GM11168 (cell line): ENCODE results near the gene CTBP1.

Source experiments
- in situ Hi-C: fragments of 300-500 bp; cut with MboI; formaldehyde crosslinking; loops from one replicate; pipeline ENCODE4 v1.12.0; 2022; ENCODE audit warnings: low sequenced_read_pairs; ENCODE audit not compliant: unreplicated experiment

Gene CTBP1

DNA sequence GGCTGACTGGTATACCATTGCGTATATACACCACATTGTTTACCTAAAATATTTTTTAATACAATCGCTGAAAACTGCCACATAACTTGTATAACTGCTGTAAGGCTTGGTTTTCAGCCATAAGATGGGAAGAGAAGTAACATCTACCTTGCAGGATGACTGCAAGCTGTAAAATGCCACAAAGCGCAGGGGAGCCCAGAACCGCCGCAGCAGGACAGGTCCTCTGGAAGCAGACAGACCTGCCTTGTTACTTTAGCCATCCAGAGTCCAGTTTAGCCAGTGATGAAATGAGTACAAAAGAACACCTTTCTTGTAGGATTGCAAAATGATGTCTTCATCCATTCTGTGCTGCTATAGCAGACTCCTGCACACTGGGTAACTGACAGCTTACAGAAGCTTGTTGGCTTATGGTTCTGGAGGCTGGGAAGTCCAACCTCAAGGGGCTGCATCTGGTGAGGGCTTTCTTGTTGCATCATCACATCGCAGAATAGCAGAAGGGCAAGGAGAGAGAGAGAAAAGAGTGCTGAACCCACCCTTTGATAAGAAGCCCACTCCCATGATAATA, 4.1 kb upstream of the CTBP1 start:
- in situ Hi-C loops: no loop called here

DNA sequence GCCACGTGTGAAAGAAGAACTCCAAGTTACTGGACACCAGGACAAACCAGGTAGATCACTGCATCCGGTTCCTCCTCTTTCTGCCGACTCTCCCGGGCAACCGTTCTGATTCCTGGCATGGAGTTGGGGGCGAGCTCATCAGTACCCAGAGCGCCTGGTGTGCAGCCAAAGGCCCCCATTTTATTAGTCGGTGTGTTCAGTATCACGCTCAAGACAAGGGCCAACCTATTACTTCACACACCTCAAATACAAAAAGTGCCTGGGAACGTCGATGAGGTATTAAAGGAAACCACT, 2.8 kb upstream of the CTBP1 start:
- in situ Hi-C loops: no loop called here

DNA sequence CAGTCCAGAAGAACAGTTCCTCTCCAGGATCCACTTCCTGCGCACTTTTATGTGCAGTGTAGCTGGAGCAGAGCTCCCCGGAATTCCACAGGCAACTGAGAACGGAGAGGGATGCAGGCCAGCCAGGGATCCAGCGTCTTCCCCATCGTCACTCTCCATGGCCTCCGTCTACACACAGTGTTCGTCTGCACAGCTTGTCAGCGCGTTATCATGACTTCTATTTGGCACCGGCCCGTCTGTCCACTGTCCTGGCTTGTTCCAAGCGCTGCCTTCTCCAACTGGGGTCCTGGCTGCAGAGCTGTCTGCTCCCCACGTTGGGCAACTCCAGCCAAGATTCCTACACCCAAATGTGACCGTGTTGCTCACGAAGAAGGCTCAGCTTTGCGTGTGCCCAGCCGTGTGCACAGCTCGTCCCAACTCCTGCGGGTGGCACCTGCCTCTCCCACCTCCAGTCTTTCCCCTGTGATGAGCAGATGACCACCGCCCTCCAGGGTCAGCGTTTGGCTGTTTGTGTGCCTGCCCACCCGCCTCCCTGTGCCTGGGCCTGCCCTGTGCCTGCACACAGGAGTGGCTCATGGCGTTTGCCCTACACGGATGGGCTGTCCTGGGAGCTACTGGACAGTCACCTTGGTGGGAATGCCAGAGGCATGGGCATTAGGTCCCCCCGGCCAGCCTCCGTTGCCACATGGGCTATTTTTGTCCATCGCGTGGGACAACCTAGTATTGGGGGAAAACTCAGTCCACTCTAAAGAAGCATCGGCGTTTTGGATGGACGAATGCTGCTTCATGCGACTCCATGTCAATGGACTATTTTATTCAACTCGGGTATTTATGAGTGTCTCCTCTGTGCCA, 2.2 kb upstream of the CTBP1 start:
- in situ Hi-C loops: no loop called here

DNA sequence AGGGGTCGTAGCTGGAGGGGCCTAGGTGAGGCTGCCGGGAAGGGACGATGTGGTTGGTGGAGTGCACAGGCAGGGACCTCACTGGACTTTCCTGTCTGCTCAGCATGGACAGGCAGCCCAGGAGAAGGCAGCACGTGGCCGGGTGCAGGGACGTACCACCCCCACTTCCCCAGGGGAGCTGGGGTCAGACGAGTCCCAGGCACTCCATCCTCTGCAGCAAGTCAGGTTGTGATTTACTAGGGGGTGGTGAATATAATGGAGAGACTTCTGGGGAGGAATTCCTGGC, 1.5 kb upstream of the CTBP1 start:
- in situ Hi-C loops: no loop called here

DNA sequence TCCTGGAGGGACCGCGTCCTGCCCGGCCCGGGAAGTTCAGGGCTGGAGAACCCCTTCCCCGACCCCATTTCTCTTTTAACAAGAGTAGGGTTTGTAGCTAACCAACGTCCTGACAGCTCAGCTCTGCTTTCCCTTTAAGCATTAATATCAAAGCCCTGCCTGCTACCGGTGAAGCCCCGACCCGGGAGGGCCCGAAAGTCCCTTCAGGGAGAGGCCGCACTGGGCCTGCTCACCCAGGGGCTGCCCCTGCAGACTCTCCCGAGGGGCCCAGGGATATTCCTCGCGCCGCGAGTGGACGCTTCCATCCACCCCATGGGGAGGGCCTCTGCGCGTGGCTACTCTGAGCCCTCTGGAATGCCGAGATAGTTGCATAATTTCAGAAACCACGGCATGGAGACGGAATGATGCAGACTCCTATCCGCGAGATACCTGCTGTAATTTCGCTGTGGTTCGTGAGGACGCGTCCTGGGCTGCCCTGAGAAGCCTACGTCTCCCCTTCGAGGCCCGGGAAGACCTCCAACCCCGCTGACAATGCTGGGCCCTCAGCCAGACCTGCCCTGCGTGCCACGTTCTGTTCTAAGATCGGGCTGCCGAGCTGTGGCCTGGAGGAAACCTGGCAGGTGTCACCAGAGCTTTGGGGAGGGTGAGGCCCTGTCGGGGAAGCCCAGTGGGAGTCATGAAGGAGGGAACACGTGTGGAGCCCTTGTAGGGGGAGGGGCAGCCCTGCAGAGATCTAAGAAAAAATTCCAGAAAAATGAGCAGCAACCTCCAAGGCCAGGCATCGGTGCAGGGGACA, 999 bp upstream of the CTBP1 start:
- in situ Hi-C loops: no loop called here

DNA sequence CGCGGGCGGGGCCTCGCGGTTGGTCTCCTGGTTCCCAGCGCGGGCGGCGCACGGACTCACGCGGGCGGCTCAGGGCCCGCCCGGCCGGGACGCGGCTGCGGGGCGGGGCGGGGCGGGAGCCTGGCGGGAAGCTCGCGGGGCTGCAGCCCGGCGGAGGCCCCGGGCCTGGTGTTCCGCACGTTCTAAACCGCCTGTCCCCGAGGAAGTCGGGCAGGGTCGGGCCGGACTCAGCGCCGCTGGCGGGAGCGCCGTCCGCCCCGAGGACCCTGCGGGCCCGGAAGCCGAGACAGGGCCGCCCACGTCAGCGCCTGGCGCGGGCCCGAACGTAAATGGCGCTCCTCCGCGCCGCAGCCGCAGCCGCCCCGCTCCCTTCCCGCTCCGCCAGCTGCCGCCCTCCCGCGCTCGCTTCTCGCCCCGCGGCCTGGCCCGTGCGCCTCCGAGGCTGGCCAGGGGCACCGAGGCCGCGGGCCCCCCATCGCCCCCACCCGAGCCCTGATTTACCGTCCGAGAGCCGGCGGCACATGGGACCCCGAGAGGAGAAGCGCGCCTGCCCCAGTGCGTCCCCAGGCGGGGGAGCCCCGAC, 309 bp upstream of the CTBP1 start:
- in situ Hi-C loops: no loop called here

DNA sequence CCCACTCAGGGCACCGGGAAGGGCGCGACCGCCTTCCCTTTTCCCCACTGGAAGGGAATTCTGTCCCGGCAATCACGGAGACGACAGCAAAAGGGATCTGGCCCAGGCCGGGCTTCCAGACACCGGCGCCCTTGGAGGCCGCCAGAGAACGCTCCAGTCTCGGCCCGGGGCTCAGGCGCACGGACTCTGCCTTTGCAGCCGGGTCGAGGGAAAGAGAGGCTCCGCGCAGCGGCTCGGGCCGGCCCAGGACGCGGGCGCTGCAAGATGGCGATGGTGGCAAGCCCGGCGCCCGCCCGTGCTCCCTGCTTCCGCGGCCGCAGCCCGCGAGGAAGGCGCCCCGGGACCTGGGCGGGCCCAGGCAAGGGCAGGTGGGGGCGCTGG, 1.1 kb downstream of the CTBP1 start:
- in situ Hi-C loops: no loop called here

DNA sequence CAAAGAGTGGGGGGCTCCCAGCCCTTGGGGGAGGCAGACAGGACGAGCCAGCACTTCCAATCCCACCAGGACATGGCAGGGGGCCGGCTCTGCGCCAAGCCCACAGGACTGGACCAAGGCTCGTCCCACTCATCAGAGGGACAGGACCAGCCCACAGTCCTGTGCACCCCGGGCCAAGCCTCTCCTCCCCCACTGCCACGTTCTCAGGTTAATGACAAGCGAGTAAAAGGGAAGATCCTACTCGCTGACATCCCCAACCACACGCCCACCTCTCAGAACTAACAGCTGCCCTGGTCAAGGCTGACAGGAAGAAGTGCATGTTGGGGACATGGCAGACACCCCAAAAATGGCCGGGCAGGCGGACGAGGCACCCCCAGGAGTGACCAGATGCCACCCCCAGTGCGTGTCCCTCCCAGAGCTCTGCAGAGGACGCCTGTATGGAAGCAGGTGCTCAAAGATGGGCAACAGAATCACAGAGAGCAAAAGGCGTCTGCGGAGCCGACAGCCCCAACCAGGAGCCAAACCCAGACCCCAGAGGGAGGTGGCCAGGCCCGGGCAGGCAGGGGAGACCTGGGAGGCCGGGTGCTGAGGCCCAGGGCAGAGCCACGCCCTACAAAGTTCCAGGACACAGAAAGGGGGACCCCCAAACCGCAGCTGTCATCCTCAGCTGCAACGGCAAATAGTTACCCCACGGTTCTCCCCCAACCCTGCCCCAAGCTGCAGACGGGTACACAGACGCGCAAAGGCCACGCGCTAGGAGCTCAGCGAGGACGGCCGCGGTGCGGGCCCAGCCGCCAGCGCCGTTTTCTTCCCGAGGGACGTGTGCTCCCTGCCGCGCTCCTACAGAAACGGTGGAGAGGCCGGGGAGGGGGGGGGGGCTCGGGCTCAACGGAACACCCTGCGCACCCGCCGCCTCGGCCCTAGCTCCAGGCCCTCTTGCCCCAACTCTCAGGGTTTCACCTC, 1.7 kb downstream of the CTBP1 start:
- in situ Hi-C loops: no loop called here

DNA sequence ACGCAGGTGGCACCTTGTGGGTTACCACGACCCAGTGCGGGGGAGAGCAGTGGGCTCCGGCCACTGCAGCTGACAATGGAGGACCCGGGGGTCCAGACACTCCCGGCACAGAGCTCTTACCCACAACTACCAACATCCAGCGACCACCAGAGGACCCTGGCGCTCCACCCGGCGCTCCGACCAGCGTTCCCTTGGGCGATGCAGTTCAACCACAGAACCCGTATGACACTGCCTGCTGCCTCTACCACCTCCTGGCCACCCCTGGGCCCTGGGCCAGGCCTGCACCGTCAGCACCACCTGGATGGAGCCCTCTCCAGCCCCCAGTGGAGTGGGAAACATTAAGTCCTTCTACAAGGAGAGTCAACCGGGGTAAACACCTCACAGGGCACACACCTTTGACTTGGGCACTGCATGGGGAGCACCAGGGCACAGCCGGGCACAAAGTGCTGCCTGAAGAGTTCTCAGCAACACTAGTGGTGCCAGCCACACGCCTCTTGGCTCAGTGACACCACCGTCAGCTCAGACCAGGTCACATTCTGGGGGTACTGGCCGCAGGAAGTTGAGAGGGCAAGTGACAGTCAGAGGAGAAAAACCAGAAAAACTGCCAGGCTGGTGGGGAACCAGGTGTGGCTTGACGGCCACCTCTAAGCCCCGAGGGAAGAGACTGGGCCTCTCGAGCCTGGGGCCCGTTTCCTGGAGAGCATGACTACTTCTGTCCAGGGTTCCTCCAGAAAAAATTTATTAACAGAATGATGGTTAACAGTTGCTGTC, 2.6 kb downstream of the CTBP1 start:
- in situ Hi-C loops: no loop called here

DNA sequence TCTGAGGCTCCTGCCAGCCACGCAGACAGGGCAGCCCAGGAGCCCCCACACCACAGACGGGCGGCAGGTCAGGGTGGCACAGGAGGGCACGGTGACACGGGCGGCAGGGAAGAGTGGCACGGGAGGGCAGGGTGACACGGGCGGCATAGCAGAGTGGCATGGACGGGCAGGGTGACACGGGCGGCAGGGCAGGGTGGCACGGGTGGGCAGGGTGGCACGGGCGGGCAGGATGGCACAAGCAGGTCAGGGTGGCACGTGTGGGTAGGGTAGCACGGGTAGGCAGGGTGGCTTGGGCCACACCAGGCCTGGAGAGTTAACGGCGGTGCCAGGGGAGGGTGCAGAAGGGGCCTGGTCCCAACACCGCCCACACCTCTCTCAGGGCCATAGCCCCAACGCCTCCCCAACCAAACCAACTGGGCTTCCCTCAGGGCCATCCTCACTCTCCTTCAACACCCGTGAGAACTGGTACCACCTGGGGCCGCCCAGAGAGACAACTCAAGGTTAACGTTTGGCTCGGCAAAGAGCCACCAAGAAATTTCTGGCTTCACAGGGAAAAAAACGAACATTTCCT, 3.4 kb downstream of the CTBP1 start:
- in situ Hi-C loops: no loop called here

DNA sequence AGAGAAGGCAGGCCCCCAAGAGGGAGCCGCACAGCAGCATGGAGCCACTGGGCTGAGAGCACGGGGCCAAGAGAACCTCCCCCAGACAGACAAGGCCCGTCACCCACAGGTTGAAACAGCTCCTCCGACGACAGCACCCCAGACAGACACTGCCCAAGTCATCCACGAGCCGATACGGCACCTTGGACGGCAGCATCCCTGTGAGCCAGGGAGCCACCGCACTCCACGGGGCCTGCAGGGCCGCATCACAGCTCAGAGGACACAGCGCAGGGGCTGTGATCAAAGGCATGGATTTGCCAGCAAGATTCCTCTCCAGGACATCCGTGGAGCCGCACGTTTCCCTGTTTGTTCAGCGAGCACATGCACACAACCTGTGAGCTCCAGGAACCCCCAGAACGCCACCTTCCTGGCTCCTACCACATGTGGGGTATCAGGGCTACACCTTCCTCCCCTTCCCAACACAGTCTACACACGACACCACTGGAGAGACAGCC, 3.9 kb downstream of the CTBP1 start:
- in situ Hi-C loops: no loop called here

DNA sequence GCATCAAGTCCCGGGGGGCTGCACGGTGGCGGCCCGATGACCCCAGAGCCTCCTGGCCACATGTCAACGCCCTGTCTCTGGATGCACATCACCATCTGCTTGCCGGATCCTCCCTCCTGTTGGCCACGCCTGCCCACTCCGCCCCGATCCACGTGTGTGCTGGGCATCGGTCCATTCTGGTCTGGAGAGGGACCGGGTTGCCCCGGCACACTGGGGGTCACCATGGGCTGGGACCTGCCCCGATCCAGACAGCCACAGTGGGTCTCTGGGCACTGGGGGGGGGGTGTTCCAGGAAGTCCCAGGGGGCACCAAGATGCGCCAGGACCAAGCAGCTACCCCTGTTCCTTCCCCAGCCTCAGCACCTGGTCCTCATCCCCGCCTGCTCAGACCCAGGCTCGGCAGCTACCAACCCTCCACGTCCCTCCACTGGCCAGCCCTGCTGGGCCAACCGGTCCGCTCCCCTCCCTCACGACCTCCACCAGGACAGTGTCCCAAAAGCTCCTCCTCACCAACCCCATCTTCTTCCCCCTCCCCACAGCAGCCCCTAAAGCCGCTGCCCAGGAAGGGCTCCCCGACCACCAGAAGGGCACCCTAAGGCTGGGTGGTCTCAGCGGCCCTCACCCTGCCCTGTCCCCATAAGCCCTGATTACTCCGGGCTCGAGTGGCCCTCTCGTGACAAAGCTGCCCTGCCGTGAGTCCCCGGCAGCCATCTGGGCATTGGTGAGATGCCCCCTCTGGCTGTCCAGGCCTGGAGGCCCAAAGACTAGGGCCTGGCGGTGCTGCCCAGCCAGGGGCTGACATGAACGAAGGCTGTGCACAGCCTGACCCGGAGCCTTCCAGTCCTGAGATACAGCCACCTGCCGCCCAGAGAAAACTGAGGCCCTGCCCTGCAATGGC, 4.6 kb downstream of the CTBP1 start:
- in situ Hi-C loops: no loop called here

DNA sequence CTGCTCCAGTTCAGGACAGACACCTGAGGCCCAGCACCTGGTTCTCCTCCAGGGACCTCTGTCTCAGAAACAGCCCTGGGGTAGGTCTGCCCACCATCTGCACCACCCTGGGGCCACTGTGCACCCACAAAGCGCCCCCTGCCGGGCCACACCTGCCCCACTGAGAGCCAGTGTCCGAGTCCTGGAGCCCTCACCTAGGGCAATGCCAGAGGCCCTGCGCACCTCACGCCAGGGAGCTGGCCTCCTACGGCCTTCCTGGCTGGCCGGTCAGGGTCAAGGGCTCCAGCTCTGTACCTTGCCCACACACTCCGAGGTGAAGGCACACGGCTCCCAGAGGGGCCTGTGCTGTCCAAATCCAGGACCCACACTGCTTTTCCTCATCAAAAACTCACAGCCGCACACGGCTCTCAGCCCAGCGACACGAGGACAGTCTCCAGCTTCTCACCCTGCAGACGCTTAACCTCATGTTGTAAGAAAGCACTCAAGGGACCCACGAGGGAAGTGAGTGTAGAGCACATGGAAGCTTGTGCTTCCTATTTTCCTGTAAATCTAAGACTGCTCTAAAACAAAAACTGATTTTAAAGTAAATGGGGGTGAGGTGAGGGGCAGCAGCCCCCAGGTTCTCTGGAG, 5.4 kb downstream of the CTBP1 start:
- in situ Hi-C loops: no loop called here

DNA sequence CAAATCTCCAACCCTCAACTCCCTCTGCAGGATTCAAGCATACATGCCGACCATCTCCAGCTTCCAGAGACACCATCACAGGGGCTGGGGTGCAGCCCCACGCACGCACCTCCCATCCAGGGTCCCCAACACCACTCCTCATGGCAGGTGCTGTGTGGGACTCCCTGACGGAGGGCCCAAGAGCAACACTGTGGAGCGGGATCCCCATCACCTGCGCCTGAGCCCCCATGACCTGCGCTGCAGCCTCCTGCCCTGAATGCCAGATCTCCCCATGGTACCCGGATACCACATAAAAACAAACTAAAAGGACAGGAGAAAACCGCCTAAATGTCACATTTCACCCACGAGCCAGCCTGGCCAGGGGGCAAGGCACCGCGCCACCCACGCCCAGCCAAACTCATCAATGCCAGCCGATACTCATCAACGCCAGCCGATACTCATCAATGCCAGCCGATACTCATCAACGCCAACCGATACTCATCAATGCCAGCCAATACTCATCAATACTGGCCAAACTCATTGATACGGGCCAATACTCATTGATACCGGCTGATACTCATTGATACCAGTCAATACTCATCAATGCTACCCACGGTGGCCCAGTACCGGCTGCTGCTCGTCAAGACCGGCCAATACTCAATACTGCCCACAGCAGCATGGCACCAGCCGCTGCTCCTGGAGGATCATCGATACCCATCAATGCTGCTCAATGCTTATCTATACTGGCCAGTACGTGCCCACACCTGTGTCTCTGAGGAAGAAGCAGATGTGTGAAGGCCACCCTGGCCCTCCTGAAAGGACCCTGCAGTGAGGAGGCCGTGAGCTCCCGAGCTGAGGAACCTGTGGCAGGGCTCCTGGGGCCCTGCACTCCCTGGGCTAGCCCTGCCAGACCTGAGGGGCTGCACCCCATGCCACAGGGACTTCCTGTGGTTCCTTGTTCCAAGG, 6.2 kb downstream of the CTBP1 start:
- in situ Hi-C loops: no loop called here

DNA sequence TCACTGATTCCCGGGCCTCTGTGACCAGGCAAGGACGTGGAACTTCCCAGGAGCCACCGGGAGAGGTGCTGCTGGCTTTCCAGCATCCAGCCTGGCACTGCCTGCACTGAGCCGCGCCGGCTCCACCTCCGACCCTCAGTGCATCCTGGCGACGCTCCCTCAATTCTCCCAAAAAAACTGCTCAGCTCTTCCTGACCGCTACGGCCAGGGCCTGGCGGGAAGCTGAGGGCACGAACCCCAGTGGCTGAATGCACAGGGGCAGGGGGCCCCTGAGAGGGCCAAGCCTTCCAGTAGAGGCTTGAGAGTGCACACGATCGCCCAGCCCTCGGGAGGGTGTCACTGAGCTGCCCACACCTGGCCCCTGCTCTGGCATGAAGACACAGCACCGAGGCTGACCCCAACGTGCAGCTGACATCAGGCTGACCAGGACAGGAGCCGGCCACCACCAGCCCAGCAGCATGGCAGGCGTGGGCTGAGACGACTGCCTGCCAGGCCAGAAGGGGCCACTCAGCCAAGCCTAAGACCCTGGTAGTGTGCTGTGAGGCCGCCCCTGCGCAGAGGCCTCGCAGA, 6.9 kb downstream of the CTBP1 start:
- in situ Hi-C loops: no loop called here

DNA sequence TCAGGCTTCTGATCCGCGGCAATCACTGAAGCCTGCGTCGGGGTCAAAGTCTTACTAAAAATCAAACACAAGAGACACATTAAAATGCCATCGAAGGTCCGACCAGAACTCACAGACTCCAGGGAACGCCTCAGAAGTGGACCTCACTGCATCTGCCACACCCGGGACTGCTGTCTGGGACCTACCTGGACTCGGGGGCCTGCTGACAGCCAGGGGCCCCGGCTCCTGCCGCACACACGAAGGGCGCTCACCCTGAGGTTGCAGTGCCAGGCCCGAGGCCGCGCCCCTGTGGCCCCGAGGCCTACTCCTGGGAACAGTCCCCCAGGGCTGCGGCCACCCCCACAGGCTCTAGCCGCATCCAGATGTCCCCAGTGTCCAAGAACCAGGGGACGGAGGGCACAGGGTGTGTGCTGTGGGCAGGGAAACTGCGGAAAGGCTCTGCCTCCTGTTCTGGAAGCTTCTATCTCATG, 7.4 kb downstream of the CTBP1 start:
- in situ Hi-C loops: no loop called here
